IPS DF 4.7 (cell line): Measurements from ENCODE around the gene AMIGO3.

Experiments used
- DNase-seq: peaks from one replicate; pipeline ENCODE4 v3.0.0-alpha.2; 2013; ENCODE audit warnings: low spot score; ENCODE audit errors: extremely low read depth

The AMIGO3 gene

GRCh38 chr3:49725906-49726681 lies 6.6 kb upstream of the AMIGO3 start:
- DNase-seq = no peak

- no peak for DNase-seq
Observed at GRCh38 chr3:49724586-49724985, 5.1 kb upstream of the AMIGO3 start.

GRCh38 chr3:49723628-49724551 lies 4.4 kb upstream of the AMIGO3 start, which contains the start of gene GMPPB:
Gene GMPPB, minus strand, starts transcription at chr3:49723951. Its CDS starts 225 bp downstream, at chr3:49723726.
- no peak for DNase-seq

GRCh38 chr3:49723296-49723627 lies 3.8 kb upstream of the AMIGO3 start:
- no peak for DNase-seq

GRCh38 chr3:49722896-49723295 lies 3.4 kb upstream of the AMIGO3 start:
- no peak for DNase-seq

GRCh38 chr3:49721896-49722781 lies 2.7 kb upstream of the AMIGO3 start:
- DNase-seq = no peak

- no peak for DNase-seq
Observed at GRCh38 chr3:49721596-49721895, 2.1 kb upstream of the AMIGO3 start.

GRCh38 chr3:49720855-49721595 lies 1.5 kb upstream of the AMIGO3 start:
- DNase-seq = no peak

GRCh38 chr3:49718858-49719213 lies 648 bp downstream of the AMIGO3 start:
- no peak for DNase-seq

- no peak for DNase-seq
Observed at GRCh38 chr3:49717959-49718857, 1.3 kb downstream of the AMIGO3 start.

- no peak for DNase-seq
Observed at GRCh38 chr3:49717211-49717958, 2.1 kb downstream of the AMIGO3 start.

- no peak for DNase-seq
Observed at GRCh38 chr3:49716691-49717210, 2.7 kb downstream of the AMIGO3 start.

- no peak for DNase-seq
Observed at GRCh38 chr3:49716169-49716568, 3.3 kb downstream of the AMIGO3 start.

GRCh38 chr3:49715611-49716121 lies 3.8 kb downstream of the AMIGO3 start:
- DNase-seq = no peak

GRCh38 chr3:49714728-49715550 lies 4.5 kb downstream of the AMIGO3 start:
- DNase-seq = no peak

GRCh38 chr3:49713336-49714105 lies 6.0 kb downstream of the AMIGO3 start:
- DNase-seq = no peak

GRCh38 chr3:49712631-49713317 lies 6.7 kb downstream of the AMIGO3 start:
- no peak for DNase-seq
